H1 (cell line): ENCODE results near the gene CCNK.

Experiments
- ATF3 ChIP-seq: IDR thresholded peaks from 2 replicates; pipeline ENCODE4 v1.6.1; 2011; ENCODE audit warnings: low read depth, mild to moderate bottlenecking, low read length; ENCODE audit not compliant: insufficient read depth
- CTCF ChIP-seq, 3 experiments: IDR thresholded peaks; 1 replicate in 2 of 3; 2 replicates in 1 of 3; pipeline versions ENCODE4 v1.5.1 to v1.6.1; 2011; ENCODE audit warnings: low read length in 3 of 3, mild to moderate bottlenecking in 3 of 3, inconsistent platforms in 2 of 3, low read depth in 1 of 3, moderate library complexity in 1 of 3; ENCODE audit not compliant: insufficient read depth in 1 of 3; ENCODE audit errors: control extremely low read depth in 1 of 3
- E2F6 ChIP-seq: IDR thresholded peaks from 2 replicates; pipeline ENCODE4 v1.6.1; 2012; ENCODE audit warnings: inconsistent platforms
- GABPA ChIP-seq: IDR thresholded peaks from 2 replicates; pipeline ENCODE4 v1.6.1; 2011; ENCODE audit warnings: mild to moderate bottlenecking, low read length, moderate library complexity, borderline replicate concordance; ENCODE audit not compliant: insufficient read depth
- JUN ChIP-seq: IDR thresholded peaks from 2 replicates; pipeline ENCODE4 v1.6.1; 2011; ENCODE audit warnings: low read depth, mild to moderate bottlenecking, improper control_type of control experiment, low read length
- PHF8 ChIP-seq: fragments of 200-600 bp; sonication (generic); conservative IDR thresholded peaks from 2 replicates; pipeline ENCODE4 v1.7.1; 2012; ENCODE audit warnings: low read depth, mild to moderate bottlenecking, inconsistent platforms, low read length, moderate library complexity
- POLR2A ChIP-seq, 2 experiments: IDR thresholded peaks; 1 replicate in 1 of 2; 2 replicates in 1 of 2; pipeline ENCODE4 v1.6.1; 2011; ENCODE audit warnings: low read depth in 2 of 2, low read length in 2 of 2, mild to moderate bottlenecking in 2 of 2; ENCODE audit errors: control extremely low read depth in 1 of 2
- RAD21 ChIP-seq, 2 experiments: IDR thresholded peaks in 1 of 2; conservative IDR thresholded peaks in 1 of 2; 2 replicates each; pipeline ENCODE4 v1.6.1; 2011; ENCODE audit warnings: low read depth in 2 of 2, low read length in 2 of 2, improper control_type of control experiment in 1 of 2, inconsistent platforms in 1 of 2, mild to moderate bottlenecking in 1 of 2, moderate library complexity in 1 of 2
- RFX5 ChIP-seq: IDR thresholded peaks from 2 replicates; pipeline ENCODE4 v1.6.1; 2011; ENCODE audit warnings: low read depth, low read length, improper control_type of control experiment, borderline replicate concordance
- SAP30 ChIP-seq: fragments of 300-600 bp; sonication (generic); IDR thresholded peaks from 2 replicates; pipeline ENCODE4 v1.7.1; 2012; ENCODE audit warnings: low read length, moderate library complexity, mild to moderate bottlenecking, inconsistent platforms; ENCODE audit not compliant: insufficient read depth, insufficient replicate concordance
- TEAD4 ChIP-seq: IDR thresholded peaks from 2 replicates; pipeline ENCODE4 v1.6.1; 2012; ENCODE audit warnings: low read depth, low read length, inconsistent platforms, mixed read lengths
- YY1 ChIP-seq: IDR thresholded peaks from 2 replicates; pipeline ENCODE4 v1.6.1; 2011; ENCODE audit warnings: low read depth, mild to moderate bottlenecking, low read length

- TF ChIP-seq POLR2A (IDR thresholded peaks at IDR 0.05; ENCODE audit: control extremely low read depth in 1 of 2, low read depth in 2 of 2, low read length in 2 of 2) (no peak), CTCF (IDR thresholded peaks at IDR 0.05; ENCODE audit: control extremely low read depth in 1 of 3, insufficient read depth in 1 of 3, low read depth in 1 of 3, low read length in 3 of 3) (no peak), GABPA (no peak), SAP30 (no peak), ATF3 (no peak), JUN (no peak), RAD21 (IDR thresholded peaks at IDR 0.05 in 1 of 2, conservative IDR thresholded peaks at IDR 0.05 in 1 of 2; ENCODE audit: low read depth in 2 of 2, low read length in 2 of 2) (no peak), TEAD4 (no peak), YY1 (no peak), RFX5 (no peak), E2F6 (no peak), PHF8 (no peak)
Observed at GRCh38 chr14:99543985-99544384, 62.8 kb downstream of the CCNK start.
